ENCODE data around the gene MED15. TPM values are rescaled to one million over a fixed set of nuclear protein-coding genes. Genes with fewer than 3 reads are reported as not detected.

MED15 gene
- total RNA-seq, 1 experiment from 2014 or later: 59.3 TPM

- DNase-seq (ENCODE audit: low read depth, low spot score): no peak
- no TSS peak for BruUV-seq (replicated peaks)
- in situ Hi-C loops (cut with HindIII; ENCODE audit: low pct_unique_long_range_greater_than_20kb, low sequenced_read_pairs) (no loop called here), intact Hi-C loops (cut with micrococcal nuclease; ENCODE audit: unreplicated experiment) (no loop called here)
- peaks cover 2% of the 10 kb centered on the region; the same call in 1 of the 2 replicates for H3K27me3 ChIP-seq (ENCODE audit: control insufficient read depth, insufficient read depth, low read length)
- no peak for ATAC-seq
- no peak for TF ChIP-seq SIN3A (IDR thresholded peaks at IDR 0.05; ENCODE audit: borderline replicate concordance, insufficient read depth, low read depth, low read length)
- no peak for TF ChIP-seq CTCF (IDR thresholded peaks at IDR 0.05)
- TF ChIP-seq TCF7L2 (IDR thresholded peaks at IDR 0.05; ENCODE audit: low read depth, low read length): no peak
- no peak for TF ChIP-seq POLR2AphosphoS5 (IDR thresholded peaks at IDR 0.05; ENCODE audit: low read depth, low read length)
- TF ChIP-seq REST (IDR thresholded peaks at IDR 0.05; ENCODE audit: insufficient read depth in 1 of 2, low read depth in 2 of 2, low read length in 1 of 2): no peak
- no peaks in the 10 kb centered on the region for H3K9me3 ChIP-seq (ENCODE audit: control insufficient read depth, insufficient read depth, low read depth, low read length)
- no peak overlapping the region for H3K27ac ChIP-seq (ENCODE audit: low read length)
- no peaks in the 10 kb centered on the region for H3K36me3 ChIP-seq (ENCODE audit: control insufficient read depth, insufficient read depth, low read length)
- no peaks in the 10 kb centered on the region; the same call in 1 of the 2 replicates for H3K4me1 ChIP-seq (ENCODE audit: control insufficient read depth, insufficient read depth, low read length)
- ChIA-PET CTCF (no interaction called here), POLR2A (no interaction called here)
- H3K4me3 ChIP-seq (ENCODE audit: low read depth in 2 of 2, low read length in 2 of 2): no peak overlapping the region
Measured at GRCh38 chr22:20636075-20636812, 128.8 kb downstream of the MED15 start.

- Histone ChIP-seq H3K9me3 (ENCODE audit: control insufficient read depth, insufficient read depth, low read depth, low read length) (no peaks in the 10 kb centered on the region), H3K4me3 (ENCODE audit: low read depth in 2 of 2, low read length in 2 of 2) (no peak overlapping the region), H3K27me3 (ENCODE audit: control insufficient read depth, insufficient read depth, low read length) (peaks cover 2% of the 10 kb centered on the region; the same call in 1 of the 2 replicates), H3K36me3 (ENCODE audit: control insufficient read depth, insufficient read depth, low read length) (no peaks in the 10 kb centered on the region), H3K4me1 (ENCODE audit: control insufficient read depth, insufficient read depth, low read length) (no peaks in the 10 kb centered on the region; the same call in 1 of the 2 replicates), H3K27ac (ENCODE audit: low read length) (no peak overlapping the region)
- POLR2A ChIA-PET: no interaction called here
- DNase-seq (ENCODE audit: low read depth, low spot score): no peak
- ATAC-seq: no peak
- no TSS peak for BruUV-seq (replicated peaks)
- intact Hi-C loops (cut with micrococcal nuclease; ENCODE audit: unreplicated experiment) (no loop called here), in situ Hi-C loops (cut with HindIII; ENCODE audit: low pct_unique_long_range_greater_than_20kb, low sequenced_read_pairs) (no loop called here)
- CTCF ChIA-PET: no interaction called here
- TF ChIP-seq POLR2AphosphoS5 (IDR thresholded peaks at IDR 0.05; ENCODE audit: low read depth, low read length): no peak
- no peak for TF ChIP-seq REST (IDR thresholded peaks at IDR 0.05; ENCODE audit: insufficient read depth in 1 of 2, low read depth in 2 of 2, low read length in 1 of 2)
- TF ChIP-seq TCF7L2 (IDR thresholded peaks at IDR 0.05; ENCODE audit: low read depth, low read length): no peak
- no peak for TF ChIP-seq CTCF (IDR thresholded peaks at IDR 0.05)
- no peak for TF ChIP-seq SIN3A (IDR thresholded peaks at IDR 0.05; ENCODE audit: borderline replicate concordance, insufficient read depth, low read depth, low read length)
Measured at GRCh38 chr22:20636945-20637344, 129.5 kb downstream of the MED15 start.
